Stimulated activated CD8-positive, alpha-beta memory T cell treated with anti-CD3 and anti-CD28 coated beads, Interleukin-7, amount 100 ng/mL, for 4 hours (primary cell): ENCODE measurements around the gene SSUH2.
"Not testable (repeated sequence)": the region's sequence is repeated elsewhere in the genome, so short reads cannot be mapped to it uniquely, and the experiment has no call there.

Source experiments
- DNase-seq, 2 donors: peaks; one replicate each; pipeline ENCODE4 v3.0.0-alpha.2; 2020; ENCODE audit warnings: low read depth in 2 of 2

The SSUH2 gene

GRCh38 chr3:8580434-8580833 lies 64.2 kb downstream of the SSUH2 start:
- DNase-seq: not testable (repeated sequence)

GRCh38 chr3:8579943-8580342 lies 64.7 kb downstream of the SSUH2 start:
- DNase-seq: no peak

GRCh38 chr3:8579096-8579495 lies 65.5 kb downstream of the SSUH2 start:
- no peak for DNase-seq

- no peak for DNase-seq
These were observed 66.3 kb downstream of the SSUH2 start for GRCh38 chr3:8578282-8578681.

- DNase-seq: no peak
These were observed 67.6 kb downstream of the SSUH2 start for GRCh38 chr3:8576841-8577571.

GRCh38 chr3:8576436-8576835 lies 68.2 kb downstream of the SSUH2 start:
- DNase-seq: no peak

GRCh38 chr3:8575364-8576104 lies 69.1 kb downstream of the SSUH2 start:
- DNase-seq: no peak

- no peak for DNase-seq
These were observed 69.8 kb downstream of the SSUH2 start for GRCh38 chr3:8574670-8575322.

GRCh38 chr3:8574040-8574669 lies 70.4 kb downstream of the SSUH2 start:
- DNase-seq: no peak

- no peak for DNase-seq
These were observed 71.2 kb downstream of the SSUH2 start for GRCh38 chr3:8573342-8573926.

GRCh38 chr3:8571256-8571655 lies 73.3 kb downstream of the SSUH2 start:
- no peak for DNase-seq
